Ascending aorta (tissue), 2 donors: Measurements from ENCODE around the gene SREBF2. TPM values are rescaled to one million over a fixed set of nuclear protein-coding genes. Genes with fewer than 3 reads are reported as not detected.

Source experiments
- DNase-seq, 2 donors: peaks; one replicate each; pipeline ENCODE4 v3.0.0-alpha.2; 2019; ENCODE audit warnings: low spot score in 2 of 2
- H3K27ac ChIP-seq, 2 donors: fragments of 200-600 bp; sonication (generic); one replicate each; pipeline ENCODE4 v1.5.1; 2016 to 2017; ENCODE audit warnings: mild to moderate bottlenecking in 1 of 2
- H3K27me3 ChIP-seq: fragments of 200-600 bp; sonication (generic); one replicate; pipeline ENCODE4 v1.5.1; 2017
- H3K36me3 ChIP-seq, 2 donors: fragments of 200-600 bp; sonication (generic); one replicate each; pipeline ENCODE4 v1.5.1; 2016
- H3K4me1 ChIP-seq, 2 donors: fragments of 200-600 bp; sonication (generic); one replicate each; pipeline ENCODE4 v1.5.1; 2016 to 2017; ENCODE audit warnings: mild to moderate bottlenecking in 1 of 2
- H3K4me3 ChIP-seq, 2 donors: fragments of 200-600 bp; sonication (generic); one replicate each; pipeline ENCODE4 v1.5.1; 2016 to 2017; ENCODE audit warnings: mild to moderate bottlenecking in 1 of 2
- H3K9me3 ChIP-seq, 2 donors: fragments of 200-600 bp; sonication (generic); one replicate each; pipeline ENCODE4 v1.5.1; 2016
- intact Hi-C: fragments of 100-400 bp; cut with DNase I; formaldehyde crosslinking; loops from one replicate; pipeline ENCODE4 v1.15.1; 2023
- total RNA-seq: library from RNA; depleted of rRNA; stranded (reverse); fragments of >200 nt; gene quantifications from one replicate; pipeline ENCODE4 v1.1.0, GENCODE V29; 2016
- TF ChIP-seq, protein P1 (sequence below), 3 experiments: fragments of 200-600 bp in 2 of 3; fragments of 450-650 bp in 1 of 3; sonication (generic) in 2 of 3; IDR thresholded peaks; one replicate each; pipeline ENCODE4 v1.5.1; 2016 to 2019; ENCODE audit warnings: antibody characterized with exemption in 3 of 3, mild to moderate bottlenecking in 1 of 3, moderate library complexity in 1 of 3

The SREBF2 gene
- total RNA-seq, 1 donor from 2014 or later: 46.1 TPM

DNA sequence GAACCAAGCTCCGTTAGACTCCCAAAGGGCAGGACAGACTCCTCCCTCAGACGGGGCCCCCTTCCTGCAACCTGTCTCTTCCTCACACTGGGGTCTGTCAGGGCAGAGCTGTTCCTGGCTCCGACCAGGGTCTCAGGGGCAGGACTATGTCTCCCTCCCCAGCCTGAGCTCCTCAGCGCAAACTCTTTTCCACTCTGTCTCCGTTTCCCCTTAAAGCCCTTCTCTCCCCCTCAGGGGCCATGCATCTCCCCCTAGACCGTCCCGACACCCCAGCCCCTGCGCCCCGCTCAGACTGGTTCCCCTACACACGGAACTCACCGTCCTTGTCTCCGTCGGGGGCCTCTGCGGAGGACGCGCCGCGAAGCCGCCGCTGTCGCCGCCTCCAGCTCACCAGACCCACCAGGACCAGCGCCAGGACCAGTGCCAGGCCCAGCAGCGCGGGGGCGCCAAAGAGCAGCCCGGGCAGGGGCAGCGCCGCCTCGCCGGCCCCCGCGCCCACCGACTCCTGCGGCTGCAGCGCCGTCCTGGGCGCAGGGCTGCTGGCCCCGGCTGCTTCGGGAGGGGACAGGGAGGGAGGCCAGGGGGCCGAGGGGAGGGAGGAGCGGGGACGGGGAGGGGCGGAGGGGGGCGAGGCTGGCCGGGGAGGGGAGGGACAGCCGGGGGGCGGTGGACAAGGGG lies 93.0 kb downstream of the SREBF2 start:
- Histone ChIP-seq H3K27ac (no peak overlapping the region), H3K4me1 (peaks cover 0 to 2% of the 10 kb centered on the region in 2 donors), H3K36me3 (no peaks in the 10 kb centered on the region), H3K4me3 (peak overlapping the region; percentile 35 to 56), H3K9me3 (no peaks in the 10 kb centered on the region), H3K27me3 (peaks cover 15% of the 10 kb centered on the region)
- no peak for DNase-seq
- TF ChIP-seq, protein P1, sequence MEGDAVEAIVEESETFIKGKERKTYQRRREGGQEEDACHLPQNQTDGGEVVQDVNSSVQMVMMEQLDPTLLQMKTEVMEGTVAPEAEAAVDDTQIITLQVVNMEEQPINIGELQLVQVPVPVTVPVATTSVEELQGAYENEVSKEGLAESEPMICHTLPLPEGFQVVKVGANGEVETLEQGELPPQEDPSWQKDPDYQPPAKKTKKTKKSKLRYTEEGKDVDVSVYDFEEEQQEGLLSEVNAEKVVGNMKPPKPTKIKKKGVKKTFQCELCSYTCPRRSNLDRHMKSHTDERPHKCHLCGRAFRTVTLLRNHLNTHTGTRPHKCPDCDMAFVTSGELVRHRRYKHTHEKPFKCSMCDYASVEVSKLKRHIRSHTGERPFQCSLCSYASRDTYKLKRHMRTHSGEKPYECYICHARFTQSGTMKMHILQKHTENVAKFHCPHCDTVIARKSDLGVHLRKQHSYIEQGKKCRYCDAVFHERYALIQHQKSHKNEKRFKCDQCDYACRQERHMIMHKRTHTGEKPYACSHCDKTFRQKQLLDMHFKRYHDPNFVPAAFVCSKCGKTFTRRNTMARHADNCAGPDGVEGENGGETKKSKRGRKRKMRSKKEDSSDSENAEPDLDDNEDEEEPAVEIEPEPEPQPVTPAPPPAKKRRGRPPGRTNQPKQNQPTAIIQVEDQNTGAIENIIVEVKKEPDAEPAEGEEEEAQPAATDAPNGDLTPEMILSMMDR (IDR thresholded peaks at IDR 0.05): peak in 2 of 3 experiments; percentile 29 to 40
- intact Hi-C loops: no loop called here

DNA sequence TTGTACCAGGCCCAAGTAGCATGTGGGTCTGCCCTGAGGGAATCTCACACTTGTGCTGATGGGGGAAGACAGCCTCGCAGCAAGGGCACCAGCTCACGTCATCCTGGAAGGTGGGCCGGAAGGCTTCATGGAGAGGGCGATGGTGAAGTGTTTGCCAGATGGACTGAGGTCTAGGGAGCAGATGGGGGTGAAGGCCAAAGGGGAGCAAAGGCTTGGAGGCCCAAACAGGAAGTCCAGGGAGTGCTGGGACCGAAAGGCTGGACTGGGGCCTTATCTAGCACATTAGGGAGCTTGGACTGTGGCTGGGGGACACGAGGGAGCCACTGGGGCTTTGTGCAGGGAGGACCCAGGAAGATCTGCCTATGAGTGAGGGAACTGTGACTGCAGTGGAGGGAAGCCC lies 94.9 kb downstream of the SREBF2 start:
- no peak overlapping the region for H3K4me3 ChIP-seq
- no peaks in the 10 kb centered on the region for H3K36me3 ChIP-seq
- TF ChIP-seq, protein P1 (IDR thresholded peaks at IDR 0.05): no peak
- DNase-seq: no peak
- no peak overlapping the region for H3K27ac ChIP-seq
- peaks cover 15% of the 10 kb centered on the region for H3K27me3 ChIP-seq
- peaks cover 0 to 2% of the 10 kb centered on the region in 2 donors for H3K4me1 ChIP-seq
- intact Hi-C loops: no loop called here
- no peaks in the 10 kb centered on the region for H3K9me3 ChIP-seq

- intact Hi-C loops: no loop called here
- Histone ChIP-seq H3K27me3 (peaks cover 15% of the 10 kb centered on the region), H3K4me3 (no peak overlapping the region), H3K9me3 (no peaks in the 10 kb centered on the region), H3K27ac (no peak overlapping the region), H3K4me1 (peaks cover 0 to 2% of the 10 kb centered on the region in 2 donors), H3K36me3 (no peaks in the 10 kb centered on the region)
- TF ChIP-seq, protein P1 (IDR thresholded peaks at IDR 0.05): no peak
- DNase-seq: no peak
Measured at GRCh38 chr22:41928593-41929417, 95.9 kb downstream of the SREBF2 start.

DNA sequence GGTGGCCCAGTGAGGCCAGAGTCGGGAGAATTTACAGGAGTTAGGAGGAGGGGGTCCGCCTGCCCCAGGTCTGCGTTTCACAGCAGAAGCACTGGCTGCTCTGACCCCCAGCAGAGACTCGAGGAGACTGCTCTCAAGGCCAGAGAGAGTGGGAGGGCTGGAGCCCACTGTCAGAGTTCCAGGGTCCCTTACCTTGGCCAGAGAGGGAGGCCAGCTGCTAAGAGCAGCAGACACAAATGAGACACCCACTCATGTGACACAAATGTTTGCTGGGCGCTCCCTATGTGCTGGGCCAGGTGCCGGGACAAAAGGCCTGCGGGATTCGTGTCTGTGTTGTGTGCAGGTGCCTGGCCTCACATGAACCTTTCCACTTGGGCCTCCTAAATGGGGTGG lies 96.5 kb downstream of the SREBF2 start:
- intact Hi-C loops: no loop called here
- TF ChIP-seq, protein P1 (IDR thresholded peaks at IDR 0.05): no peak
- Histone ChIP-seq H3K4me1 (peaks cover 0 to 2% of the 10 kb centered on the region in 2 donors), H3K36me3 (no peaks in the 10 kb centered on the region), H3K27me3 (peaks cover 15% of the 10 kb centered on the region), H3K4me3 (no peak overlapping the region), H3K27ac (no peak overlapping the region), H3K9me3 (no peaks in the 10 kb centered on the region)
- no peak for DNase-seq

DNA sequence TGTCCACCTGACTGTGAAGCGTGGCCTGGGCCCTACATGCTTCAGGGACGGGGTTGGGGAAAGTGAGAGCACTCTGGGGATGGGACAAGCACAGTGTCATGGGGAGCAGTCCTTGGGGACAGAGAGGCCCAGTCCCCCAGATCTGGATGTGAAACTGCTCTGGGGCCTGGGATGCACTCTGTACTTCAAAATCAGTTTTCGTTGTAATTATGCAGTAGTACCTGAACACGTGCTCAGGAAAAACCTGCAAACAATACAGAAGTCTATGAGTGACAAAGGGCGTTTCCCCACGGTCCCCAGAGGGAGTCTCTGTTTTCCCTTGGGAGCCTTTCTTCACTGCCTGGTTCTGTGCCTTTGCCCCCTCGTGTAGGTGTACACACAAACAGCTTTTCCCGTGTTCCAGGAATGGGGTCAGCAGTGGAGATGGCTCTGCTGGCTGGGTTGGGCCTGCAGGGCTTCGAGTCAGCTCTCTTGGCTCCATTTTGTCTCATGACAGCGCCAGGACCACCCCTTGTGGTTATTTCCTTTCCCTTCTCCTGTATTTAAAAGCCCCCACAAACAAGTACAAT lies 98.9 kb downstream of the SREBF2 start:
- no peaks in the 10 kb centered on the region for H3K9me3 ChIP-seq
- intact Hi-C loops: no loop called here

More for the DNA sequence above, 98.9 kb downstream of the SREBF2 start:
- H3K27ac ChIP-seq: no peak overlapping the region
- no peak for DNase-seq
- H3K4me1 ChIP-seq: no peaks in the 10 kb centered on the region
- peaks cover 5% of the 10 kb centered on the region for H3K27me3 ChIP-seq
- H3K4me3 ChIP-seq: no peak overlapping the region
- TF ChIP-seq, protein P1 (IDR thresholded peaks at IDR 0.05): no peak
- no peaks in the 10 kb centered on the region for H3K36me3 ChIP-seq
